ENCODE data around the gene RBBP6. TPM values are rescaled to one million over a fixed set of nuclear protein-coding genes. Genes with fewer than 3 reads are reported as not detected.
"Not testable (repeated sequence)": the region's sequence is repeated elsewhere in the genome, so short reads cannot be mapped to it uniquely, and the experiment has no call there.

Gene RBBP6, protein sequence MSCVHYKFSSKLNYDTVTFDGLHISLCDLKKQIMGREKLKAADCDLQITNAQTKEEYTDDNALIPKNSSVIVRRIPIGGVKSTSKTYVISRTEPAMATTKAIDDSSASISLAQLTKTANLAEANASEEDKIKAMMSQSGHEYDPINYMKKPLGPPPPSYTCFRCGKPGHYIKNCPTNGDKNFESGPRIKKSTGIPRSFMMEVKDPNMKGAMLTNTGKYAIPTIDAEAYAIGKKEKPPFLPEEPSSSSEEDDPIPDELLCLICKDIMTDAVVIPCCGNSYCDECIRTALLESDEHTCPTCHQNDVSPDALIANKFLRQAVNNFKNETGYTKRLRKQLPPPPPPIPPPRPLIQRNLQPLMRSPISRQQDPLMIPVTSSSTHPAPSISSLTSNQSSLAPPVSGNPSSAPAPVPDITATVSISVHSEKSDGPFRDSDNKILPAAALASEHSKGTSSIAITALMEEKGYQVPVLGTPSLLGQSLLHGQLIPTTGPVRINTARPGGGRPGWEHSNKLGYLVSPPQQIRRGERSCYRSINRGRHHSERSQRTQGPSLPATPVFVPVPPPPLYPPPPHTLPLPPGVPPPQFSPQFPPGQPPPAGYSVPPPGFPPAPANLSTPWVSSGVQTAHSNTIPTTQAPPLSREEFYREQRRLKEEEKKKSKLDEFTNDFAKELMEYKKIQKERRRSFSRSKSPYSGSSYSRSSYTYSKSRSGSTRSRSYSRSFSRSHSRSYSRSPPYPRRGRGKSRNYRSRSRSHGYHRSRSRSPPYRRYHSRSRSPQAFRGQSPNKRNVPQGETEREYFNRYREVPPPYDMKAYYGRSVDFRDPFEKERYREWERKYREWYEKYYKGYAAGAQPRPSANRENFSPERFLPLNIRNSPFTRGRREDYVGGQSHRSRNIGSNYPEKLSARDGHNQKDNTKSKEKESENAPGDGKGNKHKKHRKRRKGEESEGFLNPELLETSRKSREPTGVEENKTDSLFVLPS (N-terminal part only)
- 10 to 100 TPM; 65.1 to 66.4 TPM for total RNA-seq

DNA sequence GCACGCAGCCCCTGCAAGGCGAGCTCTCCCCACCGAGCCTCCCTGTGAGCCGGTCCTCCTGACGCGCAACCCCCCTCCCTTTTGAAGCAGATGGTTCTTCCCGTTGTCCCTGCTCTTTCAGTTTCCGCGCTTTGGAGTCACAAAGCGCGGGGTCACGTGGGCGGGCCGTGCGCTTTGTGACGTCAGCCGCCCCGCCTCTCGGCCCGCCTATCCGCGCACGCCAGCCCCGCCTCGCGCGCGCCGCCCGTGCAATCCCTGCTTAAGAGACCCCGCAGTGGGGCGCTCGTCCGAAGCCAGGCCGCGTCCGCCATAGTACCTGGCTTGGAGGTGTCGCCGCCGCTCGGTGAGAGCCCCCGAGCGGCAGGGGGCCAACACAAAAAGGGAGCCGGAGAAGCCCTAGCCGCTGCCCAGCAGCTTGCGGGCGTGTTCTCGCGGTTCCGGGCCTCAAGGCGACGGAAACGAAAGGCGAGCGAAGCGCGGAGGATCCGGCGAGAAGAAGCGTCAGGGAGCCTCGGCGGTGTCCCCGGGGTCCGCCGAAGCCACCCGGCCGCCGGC, at the start of gene RBBP6:
Gene RBBP6 (plus strand): TSS at position 272 of the 555 bp plus-strand sequence. CDS start 1,061 bp downstream, outside the sequence.
- Mint-ChIP-seq H3K36me3 (peaks cover 27% of the 10 kb centered on the region), H3K4me3 (peak within 1 kb of the TSS; percentile 100), H3K27me3 (peaks cover 3% of the 10 kb centered on the region), H3K9me3 (no peaks in the 10 kb centered on the region), H3K4me1 (peaks cover 23% of the 10 kb centered on the region), H3K27ac (peak within 1 kb of the TSS; percentile 100)
- peak; percentile 96 for DNase-seq

DNA sequence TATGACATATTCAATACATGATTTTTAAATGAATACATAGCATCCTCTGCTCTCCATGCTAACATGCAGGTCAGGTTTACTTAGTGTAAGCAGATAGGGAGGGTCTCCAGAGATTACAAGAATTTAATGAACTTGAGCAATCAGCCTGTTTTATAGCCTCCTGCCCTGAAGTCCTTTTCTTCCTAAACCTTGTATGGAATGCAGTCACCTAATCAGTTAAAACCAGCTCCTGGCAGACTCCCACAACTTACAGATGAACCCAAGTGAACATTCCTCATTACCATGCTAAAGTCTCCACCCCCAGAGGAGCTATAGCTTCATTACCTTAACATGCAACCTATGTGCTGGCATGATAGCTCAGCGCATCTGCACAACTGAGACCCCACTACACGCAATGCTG, 48.5 kb upstream of the RBBP6 start:
- Mint-ChIP-seq H3K27ac (no peak overlapping the region), H3K4me3 (no peak overlapping the region), H3K27me3 (peaks cover 10% of the 10 kb centered on the region), H3K9me3 (peaks cover 4% of the 10 kb centered on the region), H3K4me1 (no peaks in the 10 kb centered on the region), H3K36me3 (no peaks in the 10 kb centered on the region)
- DNase-seq = no peak

DNA sequence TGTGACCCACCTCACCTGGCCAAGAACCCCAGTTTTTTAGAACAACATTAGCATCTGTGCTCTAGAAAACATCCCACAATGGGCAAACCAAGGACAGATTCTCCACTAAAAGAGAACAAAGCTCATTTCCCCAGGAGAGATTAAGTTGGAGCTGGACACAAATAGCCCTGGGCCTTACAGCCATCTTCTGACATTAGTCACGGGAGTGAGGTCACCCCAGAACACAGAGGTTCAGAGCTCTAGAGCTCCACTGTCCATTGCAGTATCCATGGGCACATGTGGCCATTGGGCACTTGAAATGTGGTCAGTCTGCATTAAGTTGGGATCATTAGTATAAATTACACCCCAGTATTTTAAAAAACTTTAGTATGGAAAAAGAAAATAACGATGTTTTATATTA, 47.6 kb upstream of the RBBP6 start:
- Mint-ChIP-seq H3K27me3 (peaks cover 10% of the 10 kb centered on the region), H3K9me3 (peaks cover 4% of the 10 kb centered on the region), H3K27ac (no peak overlapping the region), H3K4me1 (no peaks in the 10 kb centered on the region), H3K4me3 (no peak overlapping the region), H3K36me3 (no peaks in the 10 kb centered on the region)
- no peak for DNase-seq

DNA sequence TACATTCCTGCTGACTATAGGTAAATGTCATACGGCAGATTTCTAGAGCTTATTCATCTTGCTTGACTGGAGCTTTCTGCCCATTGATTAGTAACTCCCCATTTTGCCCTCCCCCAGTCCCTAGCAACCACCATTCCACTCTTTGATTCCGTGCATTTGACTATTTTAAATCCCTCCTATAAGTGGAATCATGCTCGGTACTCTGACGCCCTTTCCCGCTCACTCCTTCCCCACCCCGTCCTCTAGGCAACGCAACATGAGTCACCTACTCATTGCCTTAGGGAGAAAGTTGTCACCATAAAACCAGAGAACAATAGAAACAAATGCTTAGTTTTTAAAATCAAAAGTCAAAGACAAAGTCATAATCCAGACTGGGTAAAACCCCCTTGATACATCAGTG, 45.5 kb upstream of the RBBP6 start:
- no peaks in the 10 kb centered on the region for H3K4me1 Mint-ChIP-seq
- no peak overlapping the region for H3K27ac Mint-ChIP-seq
- H3K27me3 Mint-ChIP-seq = peaks cover 10% of the 10 kb centered on the region
- no peaks in the 10 kb centered on the region for H3K36me3 Mint-ChIP-seq
- DNase-seq = no peak
- H3K4me3 Mint-ChIP-seq = no peak overlapping the region
- H3K9me3 Mint-ChIP-seq = no peaks in the 10 kb centered on the region

DNA sequence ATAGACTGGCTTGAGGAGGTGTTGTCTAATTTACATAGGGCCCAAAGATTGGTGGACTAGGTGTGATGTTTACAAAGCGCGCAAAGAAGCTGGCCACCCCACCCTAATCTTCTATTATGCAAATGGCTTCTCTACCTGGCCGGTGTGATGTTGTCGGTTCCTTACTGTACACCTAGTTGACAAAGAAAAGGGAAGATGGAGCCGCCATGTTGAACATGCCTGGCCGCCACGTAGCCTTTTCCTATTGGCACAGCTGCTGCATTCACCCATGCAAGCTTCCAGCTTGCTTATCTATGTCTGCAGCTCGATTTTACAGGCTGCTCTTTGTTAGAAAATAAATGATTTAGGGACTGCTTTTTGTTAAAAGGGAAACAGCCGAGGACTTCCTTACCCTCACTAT, 44.2 kb upstream of the RBBP6 start:
- H3K27me3 Mint-ChIP-seq = peaks cover 13% of the 10 kb centered on the region
- H3K36me3 Mint-ChIP-seq, DNase-seq, H3K27ac Mint-ChIP-seq, H3K4me1 Mint-ChIP-seq, H3K9me3 Mint-ChIP-seq, H3K4me3 Mint-ChIP-seq: not testable (repeated sequence)

DNA sequence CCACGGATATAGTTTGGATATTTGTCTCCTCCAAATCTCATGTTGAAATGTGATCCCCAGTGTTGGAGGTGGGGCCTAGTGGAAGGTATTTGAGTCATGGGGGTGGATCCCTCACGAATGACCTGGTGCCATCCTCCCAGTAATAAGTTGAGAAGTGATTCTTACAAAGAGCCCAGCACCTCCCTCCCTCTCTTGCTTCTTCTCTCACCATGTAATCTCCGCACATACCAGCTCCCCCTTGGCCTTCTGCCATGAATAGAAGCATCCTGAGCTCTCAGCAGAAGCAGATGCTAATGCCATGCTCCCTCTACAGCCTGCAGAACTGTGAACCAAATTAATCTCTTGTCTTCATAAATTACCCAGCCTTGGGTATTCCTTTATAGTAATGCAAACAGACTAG, 41.9 kb upstream of the RBBP6 start:
- no peaks in the 10 kb centered on the region for H3K4me1 Mint-ChIP-seq
- H3K4me3 Mint-ChIP-seq = no peak overlapping the region
- H3K36me3 Mint-ChIP-seq = no peaks in the 10 kb centered on the region
- DNase-seq = no peak
- no peaks in the 10 kb centered on the region for H3K9me3 Mint-ChIP-seq
- H3K27ac Mint-ChIP-seq = no peak overlapping the region
- peaks cover 24% of the 10 kb centered on the region for H3K27me3 Mint-ChIP-seq

DNA sequence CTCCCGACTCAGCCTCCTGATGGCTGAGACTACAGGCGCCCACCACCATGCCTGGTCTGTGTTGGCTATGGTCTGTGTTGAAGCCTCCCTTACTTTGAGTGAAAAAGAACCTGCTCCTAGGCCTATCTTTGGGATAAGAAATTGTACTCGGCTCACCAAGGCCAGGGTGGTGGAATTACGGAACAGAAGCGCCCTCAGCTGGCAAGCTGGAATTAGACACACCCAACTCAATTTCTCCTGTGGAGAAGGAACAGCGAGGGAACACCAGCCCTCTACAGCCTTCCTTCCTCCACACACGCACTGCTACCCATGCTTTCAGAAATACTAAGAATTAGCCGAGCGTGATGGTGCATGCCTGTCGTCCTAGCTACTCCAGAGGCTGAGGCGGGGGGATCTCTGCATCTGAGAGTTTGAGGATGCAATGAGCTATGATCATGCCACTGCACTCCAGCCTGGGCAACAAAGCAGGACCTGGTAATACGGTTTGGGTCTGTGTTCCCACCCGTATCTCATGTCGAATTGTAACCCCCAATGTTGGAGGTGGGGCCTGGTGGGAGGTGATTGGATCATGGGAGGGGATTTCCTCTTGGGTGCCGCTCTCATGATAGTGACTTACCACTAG, 40.1 kb upstream of the RBBP6 start:
- no peaks in the 10 kb centered on the region for H3K36me3 Mint-ChIP-seq
- H3K4me3 Mint-ChIP-seq = no peak overlapping the region
- no peaks in the 10 kb centered on the region for H3K4me1 Mint-ChIP-seq
- no peaks in the 10 kb centered on the region for H3K9me3 Mint-ChIP-seq
- H3K27me3 Mint-ChIP-seq = peaks cover 30% of the 10 kb centered on the region
- H3K27ac Mint-ChIP-seq = no peak overlapping the region
- peak; percentile 5 for DNase-seq

DNA sequence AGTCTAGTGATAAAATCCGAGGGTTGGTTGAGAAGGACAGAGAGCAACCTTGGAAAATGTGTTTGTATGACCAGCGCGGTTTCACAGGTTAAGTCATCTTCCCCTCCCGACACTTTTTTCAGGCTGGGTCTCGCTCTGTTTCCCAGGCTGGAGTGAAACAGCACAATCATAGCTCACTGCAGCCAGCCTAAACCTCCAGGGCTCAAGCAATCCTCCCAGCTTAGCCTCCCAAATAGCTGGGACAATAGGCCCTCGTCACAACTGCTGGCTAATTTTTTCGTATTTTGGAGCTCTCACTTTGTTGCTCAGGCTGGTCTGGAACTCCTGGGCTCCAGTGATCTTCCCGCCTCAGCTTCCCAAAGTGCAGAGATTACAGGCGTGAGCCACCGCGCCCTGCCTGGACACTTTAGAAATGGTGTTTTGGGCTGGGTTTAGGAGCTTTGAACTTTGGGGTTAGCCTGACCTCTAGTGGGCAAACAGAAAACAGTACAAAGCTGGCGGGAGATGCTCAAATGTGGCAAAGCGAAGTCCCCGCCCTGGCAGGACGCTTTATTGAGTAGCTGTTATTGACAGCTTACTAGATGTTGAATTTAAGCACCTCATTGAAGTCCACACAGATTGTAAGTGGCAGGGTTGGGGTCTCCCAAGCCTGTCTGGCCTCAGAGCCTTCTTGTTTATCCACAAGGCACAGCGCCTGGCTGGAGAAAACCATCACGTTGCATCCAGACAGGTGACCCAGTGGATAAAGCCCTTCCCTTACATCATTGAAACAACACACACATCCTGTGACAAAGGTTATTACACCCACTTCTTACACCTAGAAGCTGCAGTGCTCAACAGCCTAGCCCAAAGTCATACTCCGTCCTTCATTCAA, 34.7 kb upstream of the RBBP6 start:
- Mint-ChIP-seq H3K27me3 (peaks cover 33% of the 10 kb centered on the region), H3K4me1 (no peaks in the 10 kb centered on the region), H3K27ac (no peak overlapping the region), H3K9me3 (no peaks in the 10 kb centered on the region), H3K36me3 (no peaks in the 10 kb centered on the region), H3K4me3 (no peak overlapping the region)
- DNase-seq = peak; percentile 45

DNA sequence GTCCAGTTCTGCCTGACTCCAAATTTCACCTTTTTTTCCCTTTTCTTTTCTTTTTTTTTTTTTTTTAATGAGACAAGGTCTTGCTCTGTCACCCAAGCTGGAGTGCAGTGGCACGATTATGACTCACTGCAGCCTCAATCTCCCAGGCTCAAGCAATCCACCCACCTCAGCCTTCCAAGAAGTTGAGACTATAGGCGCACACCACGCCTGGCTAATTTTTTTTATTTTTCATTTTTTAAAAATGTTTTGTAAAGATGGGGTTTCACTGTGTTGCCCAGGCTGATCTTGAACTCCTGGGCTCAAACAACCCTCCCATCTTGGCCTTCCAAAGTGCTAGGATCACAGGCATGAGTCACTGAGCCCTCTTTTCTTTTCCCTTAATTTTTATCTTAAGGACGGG, 33.4 kb upstream of the RBBP6 start:
- Mint-ChIP-seq H3K4me1 (no peaks in the 10 kb centered on the region), H3K9me3 (no peaks in the 10 kb centered on the region), H3K4me3 (no peak overlapping the region), H3K27me3 (peaks cover 23% of the 10 kb centered on the region), H3K27ac (no peak overlapping the region), H3K36me3 (no peaks in the 10 kb centered on the region)
- no peak for DNase-seq

DNA sequence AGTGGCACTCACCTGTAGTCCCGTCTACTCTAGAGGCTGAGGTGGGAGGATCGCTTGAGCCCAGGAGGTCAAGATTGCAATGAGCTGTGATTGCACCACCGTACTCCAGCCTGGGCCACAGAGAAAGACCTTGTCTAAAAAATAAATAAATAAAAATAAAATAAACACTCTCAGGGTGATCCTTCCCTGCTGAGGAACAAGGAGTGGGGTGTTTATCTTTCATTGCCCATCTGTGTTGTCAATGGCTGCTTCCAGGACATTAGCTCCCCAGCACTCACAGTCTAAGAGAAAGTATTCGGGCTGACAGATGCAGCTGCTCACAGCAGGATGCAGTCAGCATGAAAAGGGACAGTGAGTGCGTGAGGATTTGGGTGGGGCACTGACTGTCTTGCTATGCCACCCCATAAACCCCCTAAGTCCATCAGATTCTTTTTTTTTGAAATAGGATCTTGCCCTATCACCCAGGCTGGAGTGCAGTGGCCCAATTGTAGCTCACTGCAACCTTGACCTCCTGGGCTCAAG, 31.3 kb upstream of the RBBP6 start:
- H3K27me3 Mint-ChIP-seq = peaks cover 16% of the 10 kb centered on the region
- no peak for DNase-seq
- no peak overlapping the region for H3K4me3 Mint-ChIP-seq
- no peaks in the 10 kb centered on the region for H3K36me3 Mint-ChIP-seq
- no peak overlapping the region for H3K27ac Mint-ChIP-seq
- H3K9me3 Mint-ChIP-seq = no peaks in the 10 kb centered on the region
- H3K4me1 Mint-ChIP-seq = no peaks in the 10 kb centered on the region

DNA sequence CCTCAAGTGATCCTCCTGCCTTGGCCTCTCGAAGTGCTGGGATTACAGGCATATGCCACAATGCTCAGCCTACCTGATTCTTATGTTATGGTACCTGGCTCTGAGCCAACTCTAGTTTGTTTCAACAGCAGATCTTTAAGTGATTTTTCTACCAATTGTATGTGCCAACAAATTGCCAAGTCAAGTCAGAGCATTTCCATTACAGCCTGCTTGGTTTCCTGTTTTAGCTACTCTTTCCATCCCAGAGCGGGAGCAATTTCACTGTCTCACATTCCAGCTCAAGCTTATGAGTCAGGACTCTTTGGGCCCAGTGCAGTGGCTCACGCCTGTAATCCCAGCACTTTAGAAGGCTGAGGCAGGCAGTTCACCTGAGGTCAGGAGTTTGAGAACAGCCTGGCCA, 30.8 kb upstream of the RBBP6 start:
- no peaks in the 10 kb centered on the region for H3K9me3 Mint-ChIP-seq
- H3K4me3 Mint-ChIP-seq = no peak overlapping the region
- no peak overlapping the region for H3K27ac Mint-ChIP-seq
- peaks cover 11% of the 10 kb centered on the region for H3K27me3 Mint-ChIP-seq
- H3K4me1 Mint-ChIP-seq = no peaks in the 10 kb centered on the region
- no peak for DNase-seq
- H3K36me3 Mint-ChIP-seq = no peaks in the 10 kb centered on the region

DNA sequence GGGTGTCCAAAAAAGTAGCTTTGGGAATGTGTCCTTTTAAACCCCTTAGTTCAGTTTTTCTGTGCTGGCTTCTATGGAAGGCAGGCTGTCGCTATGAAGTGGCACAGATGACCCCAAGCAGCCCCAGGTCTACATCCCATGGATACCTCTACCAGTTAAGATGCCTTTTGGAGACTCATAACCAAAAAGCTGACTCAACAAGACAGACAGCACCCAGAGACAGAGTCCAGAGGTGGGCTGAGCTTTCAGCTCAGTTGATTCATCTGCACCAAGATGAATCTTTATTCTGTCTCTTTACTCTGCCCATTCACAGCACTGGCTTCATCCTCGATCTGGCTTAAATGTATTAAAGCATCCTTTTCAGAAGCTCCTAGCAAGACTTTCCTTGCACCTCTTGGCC, 29.8 kb upstream of the RBBP6 start:
- H3K4me1 Mint-ChIP-seq = no peaks in the 10 kb centered on the region
- no peak overlapping the region for H3K4me3 Mint-ChIP-seq
- peaks cover 11% of the 10 kb centered on the region for H3K27me3 Mint-ChIP-seq
- H3K36me3 Mint-ChIP-seq = no peaks in the 10 kb centered on the region
- H3K9me3 Mint-ChIP-seq = no peaks in the 10 kb centered on the region
- DNase-seq = no peak
- no peak overlapping the region for H3K27ac Mint-ChIP-seq

DNA sequence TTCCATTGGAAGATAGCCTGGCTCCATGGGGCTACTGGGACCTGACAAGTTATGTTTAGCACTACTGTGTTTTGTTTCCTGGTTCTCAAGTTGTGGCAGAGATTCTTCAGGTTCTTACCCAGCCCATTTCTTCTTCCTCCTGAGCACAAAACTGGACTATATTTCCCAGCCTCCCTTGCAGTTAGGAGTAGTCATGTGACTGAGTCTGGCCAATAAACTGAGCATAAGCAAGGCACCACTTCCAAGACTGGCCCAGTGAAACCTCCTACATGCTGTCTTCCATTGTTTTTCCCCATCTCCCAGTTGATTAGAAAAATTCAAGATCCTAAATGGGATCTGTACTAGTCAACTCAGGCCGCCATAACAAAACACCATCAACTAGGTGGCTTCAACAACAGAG, 28.2 kb upstream of the RBBP6 start:
- Mint-ChIP-seq H3K27me3 (peaks cover 3% of the 10 kb centered on the region), H3K4me3 (no peak overlapping the region), H3K27ac (no peak overlapping the region), H3K36me3 (no peaks in the 10 kb centered on the region), H3K4me1 (no peaks in the 10 kb centered on the region), H3K9me3 (no peaks in the 10 kb centered on the region)
- DNase-seq = no peak

DNA sequence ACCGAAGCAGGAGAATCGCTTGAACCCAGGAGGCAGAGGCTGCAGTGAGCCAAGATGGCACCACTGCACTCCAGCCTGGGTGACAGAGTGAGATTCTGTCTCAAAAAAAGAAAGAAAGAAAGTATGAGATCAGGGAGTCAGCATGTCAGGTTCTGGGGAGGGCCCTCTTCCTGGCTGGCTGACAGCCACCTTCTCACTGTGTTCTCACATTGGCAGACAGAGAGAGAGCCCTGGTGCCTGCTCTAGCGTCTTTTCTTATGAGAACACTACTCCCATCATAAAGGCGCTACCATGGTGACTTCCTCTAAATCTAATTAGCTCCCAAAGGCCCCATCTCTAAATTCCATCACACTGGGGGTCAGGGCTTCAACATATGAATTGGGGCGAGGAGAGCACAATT, 27.6 kb upstream of the RBBP6 start:
- Mint-ChIP-seq H3K4me3 (no peak overlapping the region), H3K4me1 (no peaks in the 10 kb centered on the region), H3K27ac (no peak overlapping the region), H3K9me3 (no peaks in the 10 kb centered on the region), H3K36me3 (no peaks in the 10 kb centered on the region), H3K27me3 (no peaks in the 10 kb centered on the region)
- no peak for DNase-seq
